Lower leg skin (tissue), 4 donors: ENCODE results near the gene PDZD8. TPM values are rescaled to one million over a fixed set of nuclear protein-coding genes. Genes with fewer than 3 reads are reported as not detected.

ENCODE experiments used
- DNase-seq, 2 donors: peaks; one replicate each; pipeline ENCODE4 v3.0.0-alpha.2; 2019; ENCODE audit warnings: low spot score in 2 of 2
- H3K4me3 ChIP-seq: fragments of 200-600 bp; sonication (generic); 2 replicates; pipeline ENCODE4 v1.5.1; 2017; ENCODE audit warnings: mild to moderate bottlenecking, low read depth; ENCODE audit not compliant: poor library complexity, severe bottlenecking
- POLR2A ChIP-seq, 2 donors: fragments of 450-650 bp; IDR thresholded peaks; one replicate each; pipeline ENCODE4 v1.6.1; 2016 to 2017; ENCODE audit warnings: antibody characterized with exemption in 2 of 2, mild to moderate bottlenecking in 1 of 2, moderate library complexity in 1 of 2
- WGBS, 2 donors: methylation state at CpG; one replicate each; pipeline ENCODE4 v1.1.5; 2018; 5-methylcytosine and 5-hydroxymethylcytosine counted together
- intact Hi-C: fragments of 100-400 bp; cut with DNase I; formaldehyde crosslinking; loops from one replicate; pipeline ENCODE4 v1.15.0; 2023; ENCODE audit warnings: low total_unique reads
- total RNA-seq, 4 donors: library from RNA; depleted of rRNA; stranded (reverse); fragments of >200 nt; gene quantifications; one replicate each; pipeline ENCODE4 v1.1.0, GENCODE V29; 2016
- TF ChIP-seq, protein P1 (sequence below), 3 donors: fragments of 450-650 bp; IDR thresholded peaks; one replicate each; pipeline ENCODE4 v1.5.1; 2016; ENCODE audit warnings: antibody characterized with exemption in 3 of 3, mild to moderate bottlenecking in 3 of 3, moderate library complexity in 2 of 3

PDZD8 gene
- total RNA-seq, 4 donors from 2014 or later, result 20.6 to 29.4 (median 27.8) TPM

DNA sequence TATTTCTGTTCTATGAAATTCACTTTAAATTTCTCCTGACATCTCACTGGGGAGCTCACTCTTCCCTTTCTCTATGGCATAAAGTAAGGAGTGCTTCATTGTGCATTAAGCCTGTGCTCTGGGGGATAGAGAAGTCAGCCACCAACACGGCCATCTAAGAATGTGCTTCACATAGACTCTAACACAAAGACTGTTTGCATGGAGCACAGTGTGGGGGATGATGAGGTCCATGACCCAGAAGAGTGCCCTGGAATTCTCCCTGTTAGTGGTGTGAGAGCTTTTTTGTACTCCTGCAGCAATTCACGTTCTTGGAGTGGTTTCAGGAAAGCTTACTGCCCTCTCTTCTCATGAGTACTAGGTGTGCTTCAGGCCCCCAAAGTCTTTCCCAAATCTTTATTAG, 43.9 kb upstream of the PDZD8 start:
- 71 to 88% methylated on average over 2 of the region's 2 CpGs for WGBS, 2 donors
- no peak overlapping the region for H3K4me3 ChIP-seq
- TF ChIP-seq, protein P1, sequence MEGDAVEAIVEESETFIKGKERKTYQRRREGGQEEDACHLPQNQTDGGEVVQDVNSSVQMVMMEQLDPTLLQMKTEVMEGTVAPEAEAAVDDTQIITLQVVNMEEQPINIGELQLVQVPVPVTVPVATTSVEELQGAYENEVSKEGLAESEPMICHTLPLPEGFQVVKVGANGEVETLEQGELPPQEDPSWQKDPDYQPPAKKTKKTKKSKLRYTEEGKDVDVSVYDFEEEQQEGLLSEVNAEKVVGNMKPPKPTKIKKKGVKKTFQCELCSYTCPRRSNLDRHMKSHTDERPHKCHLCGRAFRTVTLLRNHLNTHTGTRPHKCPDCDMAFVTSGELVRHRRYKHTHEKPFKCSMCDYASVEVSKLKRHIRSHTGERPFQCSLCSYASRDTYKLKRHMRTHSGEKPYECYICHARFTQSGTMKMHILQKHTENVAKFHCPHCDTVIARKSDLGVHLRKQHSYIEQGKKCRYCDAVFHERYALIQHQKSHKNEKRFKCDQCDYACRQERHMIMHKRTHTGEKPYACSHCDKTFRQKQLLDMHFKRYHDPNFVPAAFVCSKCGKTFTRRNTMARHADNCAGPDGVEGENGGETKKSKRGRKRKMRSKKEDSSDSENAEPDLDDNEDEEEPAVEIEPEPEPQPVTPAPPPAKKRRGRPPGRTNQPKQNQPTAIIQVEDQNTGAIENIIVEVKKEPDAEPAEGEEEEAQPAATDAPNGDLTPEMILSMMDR (IDR thresholded peaks at IDR 0.05), result no peak
- TF ChIP-seq POLR2A (IDR thresholded peaks at IDR 0.05), result no peak
- peak in 1 of 2 donors; percentile 4 for DNase-seq
- intact Hi-C loops, result no loop called here

GRCh38 chr10:117418121-117418520, 42.9 kb upstream of the PDZD8 start:
- peak; percentile 24 to 40 for DNase-seq
- 33 to 44% methylated on average over 4 of the region's 4 CpGs for WGBS, 2 donors
- no peak overlapping the region for H3K4me3 ChIP-seq
- no peak for TF ChIP-seq POLR2A (IDR thresholded peaks at IDR 0.05)
- TF ChIP-seq, protein P1 (IDR thresholded peaks at IDR 0.05), result no peak
- intact Hi-C loops, result no loop called here

GRCh38 chr10:117417196-117417595, 42.0 kb upstream of the PDZD8 start:
- WGBS, 2 donors, result 71 to 79% methylated on average over 3 of the region's 3 CpGs
- TF ChIP-seq, protein P1 (IDR thresholded peaks at IDR 0.05), result no peak
- TF ChIP-seq POLR2A (IDR thresholded peaks at IDR 0.05), result no peak
- peak in 1 of 2 donors; percentile 31 for DNase-seq
- intact Hi-C loops, result no loop called here
- no peak overlapping the region for H3K4me3 ChIP-seq

GRCh38 chr10:117413928-117414618, 38.8 kb upstream of the PDZD8 start:
- intact Hi-C loops, result no loop called here
- no peak overlapping the region for H3K4me3 ChIP-seq
- TF ChIP-seq POLR2A (IDR thresholded peaks at IDR 0.05), result no peak
- WGBS, 2 donors, result 8 to 16% methylated on average over 1 of the region's 1 CpG
- DNase-seq, result peak in 1 of 2 donors; percentile 26

DNA sequence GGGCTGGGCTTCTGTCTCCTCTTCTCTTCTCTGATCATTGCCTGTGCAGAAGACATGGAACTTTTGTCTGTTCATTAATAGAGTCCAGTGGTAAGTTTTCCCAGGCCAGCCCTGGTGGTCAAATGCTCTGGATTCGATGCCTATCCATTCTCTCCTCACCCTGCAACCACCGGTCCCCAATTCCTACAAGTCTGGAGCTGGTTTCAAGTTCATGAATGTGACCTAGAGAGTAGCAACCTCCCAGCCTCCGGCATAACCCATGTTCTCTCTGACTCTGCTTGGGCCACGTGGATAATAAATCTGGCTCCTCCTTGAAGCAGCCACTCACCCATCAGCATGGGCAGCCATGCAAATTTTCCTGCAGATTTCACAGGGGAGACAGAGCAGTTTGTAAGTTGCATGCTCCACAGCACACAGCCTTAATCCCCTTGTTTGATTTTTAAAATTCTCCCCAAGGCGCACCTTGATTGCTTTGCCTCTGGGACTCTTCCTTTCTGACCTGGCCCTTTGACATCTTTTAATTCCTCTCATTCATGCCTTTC, 37.3 kb upstream of the PDZD8 start:
- DNase-seq, result peak in 1 of 2 donors; percentile 52
- 78 to 83% methylated on average over 5 of the region's 5 CpGs for WGBS, 2 donors
- no peak for TF ChIP-seq POLR2A (IDR thresholded peaks at IDR 0.05)
- TF ChIP-seq, protein P1 (IDR thresholded peaks at IDR 0.05), result no peak
- no peak overlapping the region for H3K4me3 ChIP-seq
- intact Hi-C loops, result no loop called here

GRCh38 chr10:117411479-117412399, 36.5 kb upstream of the PDZD8 start:
- TF ChIP-seq, protein P1 (IDR thresholded peaks at IDR 0.05), result no peak
- TF ChIP-seq POLR2A (IDR thresholded peaks at IDR 0.05), result no peak
- no peak overlapping the region for H3K4me3 ChIP-seq
- intact Hi-C loops, result no loop called here
- peak in 1 of 2 donors; percentile 49 for DNase-seq
- WGBS, 2 donors, result 72 to 73% methylated on average over 8 of the region's 8 CpGs
